HCT116 (cell line): ENCODE data around the gene EPHB2. TPM values are rescaled to one million over a fixed set of nuclear protein-coding genes. Genes with fewer than 3 reads are reported as not detected.

ENCODE experiments used
- ATAC-seq: fragments of 200-7000 bp; cut with Tn5 transposase; 2 replicates; pipeline ENCODE4 v1.9.1; 2020; ENCODE audit warnings: mild to moderate bottlenecking, moderate library complexity
- BruUV-seq: library from RNA; stranded (reverse); fragments of 400-500 nt; replicated peaks from 2 replicates; lab custom pipeline; 2021; lab: Mats Ljungman, UMichigan
- CTCF ChIA-PET: fragments of 300-600 bp; sonication (Branson Sonifier 250); formaldehyde crosslinking; loops from one replicate; lab custom pipeline; 2021; ENCODE audit warnings: antibody characterized with exemption; lab: Charles Lee
- POLR2A ChIA-PET: fragments of 300-600, 350-600 bp; sonication (Branson Sonifier 250); formaldehyde crosslinking; loops from one replicate; lab custom pipeline; 2021; ENCODE audit warnings: antibody characterized with exemption; lab: Charles Lee
- RAD21 ChIA-PET, 2 experiments: fragments of 300-600 bp; sonication (Branson Sonifier 250); formaldehyde crosslinking; loops; one replicate each; lab custom pipeline; 2023; ENCODE audit warnings: low total read pairs in 2 of 2; ENCODE audit not compliant: uncharacterized antibody in 2 of 2, unreplicated experiment in 2 of 2, low non-redundant PET in 1 of 2; lab: Charles Lee
- DNase-seq: peaks from one replicate; pipeline ENCODE4 v3.0.0-alpha.2; 2010; ENCODE audit warnings: low read depth, low spot score
- H2AFZ ChIP-seq: fragments of 200-600 bp; shearing (Covaris generic), sonication (generic); 2 replicates; pipeline ENCODE4 v1.6.1; 2017; ENCODE audit warnings: low read depth, mixed run types, mixed read lengths, antibody characterized with exemption, low read length; ENCODE audit not compliant: poor library complexity, severe bottlenecking
- H3K27ac ChIP-seq: 2 replicates; pipeline ENCODE4 v1.5.1; 2012; ENCODE audit warnings: low read depth, low read length
- H3K27me3 ChIP-seq: fragments of 200-600 bp; sonication (generic); 2 replicates; pipeline ENCODE4 v1.6.1; 2016; ENCODE audit warnings: mixed run types, low read length, mixed read lengths; ENCODE audit not compliant: insufficient read depth
- H3K36me3 ChIP-seq, 2 experiments: fragments of 200-500 bp in 1 of 2; fragments of 200-600 bp in 1 of 2; sonication (Bioruptor generic) in 1 of 2; sonication (generic) in 1 of 2; 2 replicates each; pipeline versions ENCODE4 v1.5.1 to v1.6.1; 2014 to 2016; ENCODE audit warnings: low read length in 2 of 2, inconsistent platforms in 1 of 2, mixed read lengths in 1 of 2, mixed run types in 1 of 2; ENCODE audit not compliant: insufficient read depth in 2 of 2, control insufficient read depth in 1 of 2
- H3K4me1 ChIP-seq, 2 experiments: fragments of 200-600 bp in 1 of 2; sonication (generic) in 1 of 2; 2 replicates each; pipeline versions ENCODE4 v1.5.1 to v1.6.1; 2012 to 2017; ENCODE audit warnings: low read length in 2 of 2, inconsistent platforms in 1 of 2, mild to moderate bottlenecking in 1 of 2, mixed read lengths in 1 of 2, mixed run types in 1 of 2, moderate library complexity in 1 of 2; ENCODE audit not compliant: insufficient read depth in 2 of 2, control insufficient read depth in 1 of 2
- H3K4me2 ChIP-seq: fragments of 200-600 bp; sonication (generic); 2 replicates; pipeline ENCODE4 v1.6.1; 2017; ENCODE audit warnings: mixed run types, low read length, mixed read lengths
- H3K4me3 ChIP-seq, 2 experiments: fragments of 200-600 bp in 1 of 2; sonication (generic) in 1 of 2; replicated peaks in 1 of 2; 2 replicates each; pipeline ENCODE4 v1.5.1; 2011 to 2016; ENCODE audit warnings: low read length in 2 of 2, control low read depth in 1 of 2, low read depth in 1 of 2, mild to moderate bottlenecking in 1 of 2, mixed read lengths in 1 of 2, mixed run types in 1 of 2
- H3K79me2 ChIP-seq: fragments of 200-600 bp; sonication (generic); 2 replicates; pipeline ENCODE4 v1.6.1; 2017; ENCODE audit warnings: mild to moderate bottlenecking, mixed run types, low read length, moderate library complexity, mixed read lengths; ENCODE audit not compliant: insufficient read depth
- H3K9ac ChIP-seq: fragments of 200-600 bp; sonication (generic); 2 replicates; pipeline ENCODE4 v1.6.1; 2016; ENCODE audit warnings: low read length, mixed read lengths
- H3K9me2 ChIP-seq: fragments of 200-600 bp; sonication (generic), shearing (Covaris generic); 2 replicates; pipeline ENCODE4 v1.6.1; 2017; ENCODE audit warnings: mixed run types, mild to moderate bottlenecking, moderate library complexity; ENCODE audit not compliant: insufficient read depth
- H3K9me3 ChIP-seq, 2 experiments: fragments of 200-500 bp in 1 of 2; fragments of 200-600 bp in 1 of 2; sonication (Bioruptor generic) in 1 of 2; sonication (generic) in 1 of 2; 2 replicates each; pipeline ENCODE4 v1.6.1; 2014 to 2017; ENCODE audit warnings: low read length in 2 of 2, mixed read lengths in 2 of 2, inconsistent platforms in 1 of 2, low read depth in 1 of 2, mild to moderate bottlenecking in 1 of 2, mixed run types in 1 of 2, moderate library complexity in 1 of 2; ENCODE audit not compliant: control insufficient read depth in 1 of 2, insufficient read depth in 1 of 2
- H4K20me1 ChIP-seq: fragments of 200-600 bp; sonication (generic), shearing (Covaris generic); 2 replicates; pipeline ENCODE4 v1.6.1; 2017; ENCODE audit warnings: mixed run types, mild to moderate bottlenecking, moderate library complexity; ENCODE audit not compliant: insufficient read depth
- CBX3 ChIP-seq: IDR thresholded peaks from 2 replicates; pipeline ENCODE4 v1.6.1; 2012; ENCODE audit warnings: low read depth
- EGR1 ChIP-seq: IDR thresholded peaks from 2 replicates; pipeline ENCODE4 v1.6.1; 2012; ENCODE audit warnings: low read depth
- EZH2phosphoT487 ChIP-seq: fragments of 200-600 bp; IDR thresholded peaks from 2 replicates; pipeline ENCODE4 v1.6.1; 2018; ENCODE audit warnings: antibody characterized with exemption, borderline replicate concordance
- JUND ChIP-seq: IDR thresholded peaks from 2 replicates; pipeline ENCODE4 v1.6.1; 2012
- REST ChIP-seq: IDR thresholded peaks from 2 replicates; pipeline ENCODE4 v1.6.1; 2012; ENCODE audit warnings: low read depth
- SRF ChIP-seq: IDR thresholded peaks from 2 replicates; pipeline ENCODE4 v1.6.1; 2012; ENCODE audit warnings: low read depth
- YY1 ChIP-seq: IDR thresholded peaks from 2 replicates; pipeline ENCODE4 v1.6.1; 2011; ENCODE audit warnings: low read length, low read depth, moderate library complexity, mild to moderate bottlenecking; ENCODE audit not compliant: insufficient replicate concordance; ENCODE audit errors: extremely low read depth
- intact Hi-C: fragments of 100-400 bp; cut with micrococcal nuclease; formaldehyde crosslinking; loops from 2 replicates; pipeline ENCODE4 v1.10.0; 2022
- total RNA-seq: library from RNA; stranded (reverse); gene quantifications from one replicate; pipeline ENCODE4 v1.2.1, GENCODE V29; 2021; ENCODE audit not compliant: unreplicated experiment

EPHB2 gene
- total RNA-seq, 1 experiment from 2014 or later = 19.5 TPM

- intact Hi-C loops = no loop called here
- RAD21 ChIA-PET = no interaction called here
- H3K27ac ChIP-seq = no peak overlapping the region
- DNase-seq (no peak), ATAC-seq (no peak)
- no peaks in the 10 kb centered on the region for H3K36me3 ChIP-seq
- no peaks in the 10 kb centered on the region for H3K9me3 ChIP-seq
- no peaks in the 10 kb centered on the region for H3K27me3 ChIP-seq
- no peak overlapping the region for H3K4me2 ChIP-seq
- H4K20me1 ChIP-seq = no peaks in the 10 kb centered on the region
- CTCF ChIA-PET = no interaction called here
- H3K79me2 ChIP-seq = no peaks in the 10 kb centered on the region
- BruUV-seq = no TSS peak
- H3K9ac ChIP-seq = no peak overlapping the region
- no peaks in the 10 kb centered on the region for H3K9me2 ChIP-seq
- TF ChIP-seq EZH2phosphoT487 (no peak), EGR1 (no peak), YY1 (no peak), CBX3 (no peak), SRF (no peak), REST (no peak), JUND (no peak)
- H2AFZ ChIP-seq = no peak overlapping the region
- POLR2A ChIA-PET = no interaction called here
- peaks cover 6 to 25% of the 10 kb centered on the region in 2 experiments for H3K4me1 ChIP-seq
- H3K4me3 ChIP-seq = no peak overlapping the region
Measured at GRCh38 chr1:22733643-22734042, 23.0 kb downstream of the EPHB2 start.
